Epithelial cell of prostate (primary cell): ENCODE results near the gene ABCE1.

Experiments used
- DNase-seq: peaks from one replicate; pipeline ENCODE4 v3.0.0-alpha.2; 2011; ENCODE audit warnings: low read depth, low spot score
- H3K27ac ChIP-seq: fragments of 450-650 bp; 2 replicates; pipeline ENCODE4 v1.5.1; 2017; ENCODE audit warnings: mild to moderate bottlenecking

Gene ABCE1

DNA sequence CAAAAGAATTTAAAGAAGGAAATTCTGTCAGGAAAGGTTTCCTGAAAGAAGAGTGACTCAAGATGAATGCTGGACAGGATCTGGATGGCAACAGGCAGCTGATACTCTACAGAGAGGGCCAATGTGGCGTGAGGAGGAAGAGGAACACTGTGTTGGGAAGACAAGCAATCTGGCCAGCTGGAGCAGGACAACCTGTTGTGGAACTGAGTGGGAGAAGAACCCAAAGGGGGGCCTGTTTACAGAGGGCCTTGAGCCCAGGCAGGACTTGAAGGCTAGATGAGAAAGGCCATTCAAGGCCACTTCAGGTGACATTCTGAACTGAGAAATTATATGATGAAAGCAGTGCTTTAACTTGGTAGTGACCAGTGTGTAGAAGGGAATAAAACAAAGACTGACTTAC lies 73.8 kb downstream of the ABCE1 start:
- H3K27ac ChIP-seq: no peak overlapping the region
- no peak for DNase-seq

- peak overlapping the region; percentile 87 for H3K27ac ChIP-seq
- no peak for DNase-seq
Measured at GRCh38 chr4:145176641-145177432, 78.7 kb downstream of the ABCE1 start.

DNA sequence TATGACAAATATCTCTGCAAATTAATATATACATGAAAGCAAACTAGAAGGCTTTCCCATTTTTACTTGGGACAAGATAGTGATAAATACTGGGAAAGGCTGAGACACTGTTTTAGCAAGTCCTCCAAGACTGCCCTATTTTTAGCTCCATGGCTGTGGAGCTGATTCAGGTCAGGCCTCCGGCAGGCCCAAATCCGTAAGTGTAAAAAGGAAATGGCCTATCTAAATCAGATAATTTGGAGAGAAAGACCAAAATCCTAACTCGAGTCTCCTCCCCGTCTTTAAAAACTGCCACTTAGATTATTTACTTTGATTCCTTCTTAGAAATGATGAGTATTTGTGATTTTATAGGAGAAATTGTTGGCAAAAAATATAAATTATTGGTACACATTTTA lies 79.4 kb downstream of the ABCE1 start:
- no peak for DNase-seq
- H3K27ac ChIP-seq: peak overlapping the region; percentile 87

DNA sequence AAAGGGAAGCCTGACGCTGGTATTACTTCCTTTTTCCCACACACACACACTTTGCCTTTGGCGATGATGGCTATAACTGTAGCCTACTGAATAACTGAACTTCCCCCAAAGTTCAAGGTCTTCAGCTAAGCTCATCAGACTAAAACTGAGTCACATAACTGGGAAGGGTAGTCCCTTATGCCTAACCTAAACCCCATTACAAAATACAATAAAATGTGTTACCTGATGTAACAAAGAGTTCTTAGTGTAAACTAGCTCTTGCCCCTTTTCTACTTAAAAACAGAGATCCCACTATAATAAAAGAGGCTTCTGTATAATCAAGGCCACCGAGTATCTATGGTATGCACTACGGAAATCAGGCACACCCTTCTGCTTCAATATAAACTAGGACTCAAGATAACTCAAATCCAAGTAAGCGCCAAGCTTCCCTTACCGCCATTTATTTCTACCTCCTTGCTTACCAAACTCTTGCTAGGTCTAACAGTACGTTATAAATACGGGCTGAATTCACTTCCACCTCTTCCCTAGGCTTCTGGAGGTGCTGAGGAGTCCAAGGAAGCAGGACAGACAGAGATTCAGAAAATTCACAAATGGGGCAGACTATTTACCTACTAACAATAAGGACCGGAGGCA lies 79.9 kb downstream of the ABCE1 start:
- peak overlapping the region; percentile 87 for H3K27ac ChIP-seq
- DNase-seq: no peak

DNA sequence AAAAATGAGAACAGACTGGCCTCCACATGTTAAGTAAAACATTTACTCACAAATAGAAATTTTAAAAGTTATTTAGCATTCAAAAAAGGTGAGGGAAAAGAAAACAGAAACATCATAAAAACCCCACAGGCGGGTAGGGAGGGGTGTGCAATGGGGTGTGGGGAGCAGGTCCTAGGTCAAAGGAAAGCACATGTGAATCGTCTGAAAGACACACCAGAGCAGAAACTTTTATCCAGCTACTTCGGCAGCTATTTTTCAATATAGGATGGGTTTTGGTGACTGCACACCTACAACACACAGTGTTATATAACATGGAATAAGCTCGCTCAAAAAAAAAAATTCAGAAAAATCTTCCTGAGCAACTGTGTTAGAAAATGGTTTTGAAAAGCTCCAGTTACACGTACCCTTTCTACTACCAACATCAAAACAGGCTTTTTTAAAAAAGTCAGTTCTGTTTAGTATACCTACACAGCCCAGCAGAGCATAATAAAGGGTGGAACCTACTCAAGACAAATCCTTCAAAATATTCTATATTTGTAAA lies 80.7 kb downstream of the ABCE1 start:
- H3K27ac ChIP-seq: peak overlapping the region; percentile 87
- DNase-seq: no peak
